GM18517 (cell line): ENCODE measurements around the gene SLC1A3.

Experiments used
- ATAC-seq: cut with Tn5 transposase; IDR thresholded peaks from one replicate; pipeline ENCODE4 v1.9.1; 2021; ENCODE audit warnings: mild to moderate bottlenecking, moderate library complexity; ENCODE audit not compliant: unreplicated experiment

The SLC1A3 gene

GRCh38 chr5:36683821-36684434, 77.5 kb downstream of the SLC1A3 start:
- ATAC-seq, result no peak

DNA sequence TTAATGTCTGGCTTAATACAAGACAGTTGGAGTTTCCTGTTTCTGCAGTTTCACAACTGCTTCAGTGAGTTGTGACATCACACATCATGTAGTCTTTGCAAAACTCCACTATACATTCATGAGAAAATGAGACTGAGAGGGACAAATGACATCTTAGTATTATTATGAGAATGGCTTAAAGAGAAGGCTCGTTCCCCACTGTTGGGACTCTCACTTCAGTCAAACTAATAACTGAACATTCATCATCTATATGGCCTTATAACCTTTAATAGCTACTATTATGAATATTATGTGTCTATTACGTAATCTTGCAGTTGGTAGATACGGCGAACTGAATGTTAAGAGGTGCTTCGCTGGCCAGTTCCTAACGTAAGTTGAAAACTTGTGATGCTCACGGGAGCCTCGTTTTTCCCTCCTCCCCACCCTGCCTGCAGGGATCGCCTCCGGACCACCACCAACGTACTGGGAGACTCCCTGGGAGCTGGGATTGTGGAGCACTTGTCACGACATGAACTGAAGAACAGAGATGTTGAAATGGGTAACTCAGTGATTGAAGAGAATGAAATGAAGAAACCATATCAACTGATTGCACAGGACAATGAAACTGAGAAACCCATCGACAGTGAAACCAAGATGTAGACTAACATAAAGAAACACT, 79.4 kb downstream of the SLC1A3 start:
- ATAC-seq, result peak; percentile 50

DNA sequence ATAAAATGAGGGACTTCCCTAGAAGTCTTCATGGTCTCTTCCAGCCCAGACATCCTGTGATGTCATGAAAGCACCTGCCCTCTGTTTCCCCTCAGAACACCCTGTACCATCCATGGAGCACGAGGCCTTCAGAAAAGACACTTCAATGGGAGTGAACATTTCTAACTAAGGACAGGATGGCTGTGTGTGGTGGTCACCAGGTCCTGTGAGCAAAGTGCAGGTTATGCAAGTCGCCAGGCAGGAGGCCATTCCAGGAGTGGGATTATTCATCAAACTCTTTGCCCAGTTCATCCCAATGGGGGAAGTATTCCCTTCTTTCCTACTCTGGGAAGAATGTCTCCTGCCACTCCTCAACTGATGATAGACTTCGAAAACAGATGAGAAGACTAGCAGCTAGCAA, 80.5 kb downstream of the SLC1A3 start:
- ATAC-seq, result no peak

- no peak for ATAC-seq
Measured at GRCh38 chr5:36688722-36689121, 82.3 kb downstream of the SLC1A3 start.

DNA sequence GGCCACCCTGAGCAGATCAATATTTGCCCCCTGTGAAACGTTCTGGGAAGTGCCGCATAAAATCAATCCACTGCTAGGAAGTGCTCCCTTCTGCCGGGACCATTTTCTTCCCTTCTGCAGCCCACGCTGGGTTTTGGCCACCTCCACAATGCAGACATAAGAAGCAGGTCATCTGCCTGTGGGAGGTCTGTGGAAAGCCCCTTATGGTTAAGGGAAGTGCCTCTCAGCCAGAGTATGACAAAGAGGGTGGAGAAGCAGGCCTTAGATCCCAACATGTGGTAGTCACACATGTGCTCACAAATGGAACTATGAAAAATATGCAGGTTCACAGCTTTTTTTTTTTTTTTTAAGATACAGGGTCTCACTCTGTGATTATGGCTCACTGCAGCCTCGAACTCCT, 82.8 kb downstream of the SLC1A3 start:
- no peak for ATAC-seq

DNA sequence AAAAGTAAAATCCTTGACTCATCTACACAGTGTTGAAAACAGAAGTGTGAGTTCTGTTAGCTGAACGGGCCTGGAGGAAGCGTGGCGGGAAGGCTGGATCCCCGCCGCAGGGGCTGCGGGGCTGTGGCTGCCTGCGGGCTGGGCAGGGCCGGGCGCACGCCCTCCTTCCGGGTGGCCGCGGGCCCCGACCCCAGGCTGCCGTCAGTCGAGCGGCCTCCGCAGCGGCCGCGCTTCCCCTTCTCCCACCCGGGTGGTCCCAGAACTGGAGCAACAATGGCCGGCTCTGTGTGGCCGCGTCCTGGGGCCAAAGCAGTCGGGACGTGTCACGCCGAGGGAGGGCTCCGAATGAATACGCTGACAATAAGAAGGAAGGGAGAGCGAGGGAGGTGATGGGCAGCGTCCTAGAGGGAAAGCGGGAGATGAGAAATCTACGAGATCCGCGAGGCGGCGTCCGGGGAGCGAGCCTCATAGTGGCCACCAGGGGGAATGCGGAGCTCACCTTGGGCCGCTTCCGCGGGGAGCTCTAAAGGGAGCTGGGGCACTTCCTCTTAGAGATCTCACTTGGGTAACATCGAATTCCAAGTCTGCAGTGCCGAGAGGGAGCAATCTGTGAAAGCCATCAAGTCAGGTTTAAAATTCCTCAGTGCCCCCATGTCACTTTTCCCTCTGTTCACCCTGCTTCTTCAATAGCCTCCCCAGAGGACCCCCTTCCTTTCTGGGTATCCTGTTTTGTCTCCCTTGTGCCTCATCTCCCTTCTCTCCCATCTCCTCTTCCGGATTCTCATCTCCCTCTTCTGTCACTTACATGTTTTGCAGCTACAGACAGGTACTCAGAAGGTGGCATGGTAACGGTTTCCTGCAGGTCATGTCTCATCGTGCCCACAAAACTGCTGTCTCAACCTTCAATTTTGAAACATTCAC, 83.9 kb downstream of the SLC1A3 start:
- peak; percentile 62 for ATAC-seq

- no peak for ATAC-seq
Measured at GRCh38 chr5:36691226-36691625, 84.8 kb downstream of the SLC1A3 start.

DNA sequence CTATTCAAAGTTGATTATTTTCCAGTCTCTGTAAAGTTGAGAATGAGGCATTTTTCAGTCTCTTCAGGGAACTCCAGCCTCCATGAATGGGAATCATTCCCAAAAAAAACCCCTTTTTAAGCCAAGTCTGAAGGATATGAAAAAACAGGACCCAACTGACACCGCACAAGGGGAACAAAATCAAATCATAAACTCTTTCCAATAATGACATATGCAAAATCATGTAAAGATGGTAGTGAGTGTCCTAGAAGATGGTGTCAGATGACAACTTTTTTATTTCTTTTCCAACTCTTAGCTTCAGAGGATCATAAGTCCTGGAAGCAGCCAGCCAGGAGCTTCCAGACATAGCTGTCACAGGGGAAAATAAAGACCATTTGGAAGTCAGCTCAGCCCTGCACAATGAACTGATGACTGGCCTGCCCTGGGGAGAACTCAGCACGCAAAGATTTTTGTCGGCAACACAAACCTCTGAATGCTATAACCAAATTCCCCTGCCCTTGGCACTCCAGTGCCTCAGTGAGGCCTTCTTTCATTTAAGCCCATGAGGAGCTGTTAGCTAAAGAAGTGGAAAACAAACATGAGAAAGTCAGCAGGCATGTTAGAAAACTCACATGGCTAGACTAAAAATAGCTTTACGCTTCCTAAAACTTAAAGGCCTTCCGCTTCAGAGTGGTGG, 85.4 kb downstream of the SLC1A3 start:
- no peak for ATAC-seq

GRCh38 chr5:36692791-36693763, 86.7 kb downstream of the SLC1A3 start:
- peak; percentile 69 for ATAC-seq

DNA sequence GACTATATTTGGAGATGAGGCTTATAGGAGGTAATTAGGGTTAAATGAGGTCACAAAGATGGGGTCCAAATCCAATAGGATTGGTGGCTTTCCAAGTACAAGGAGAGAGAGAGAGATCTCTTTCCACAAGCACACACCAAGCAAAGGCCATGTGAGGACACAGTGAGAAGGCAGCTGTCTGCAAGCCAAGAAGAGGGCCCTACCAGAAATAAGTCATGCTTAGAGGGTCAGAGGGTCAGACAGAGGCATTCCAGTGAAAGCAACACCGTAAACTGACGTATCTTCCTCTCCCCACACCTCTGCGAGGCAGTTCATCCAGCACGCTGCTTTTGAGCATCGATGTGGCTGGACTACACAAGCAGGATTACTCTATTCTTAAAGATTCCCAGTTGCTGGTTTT, 87.9 kb downstream of the SLC1A3 start:
- ATAC-seq, result no peak

GRCh38 chr5:36696059-36696673, 89.8 kb downstream of the SLC1A3 start:
- peak; percentile 52 for ATAC-seq

DNA sequence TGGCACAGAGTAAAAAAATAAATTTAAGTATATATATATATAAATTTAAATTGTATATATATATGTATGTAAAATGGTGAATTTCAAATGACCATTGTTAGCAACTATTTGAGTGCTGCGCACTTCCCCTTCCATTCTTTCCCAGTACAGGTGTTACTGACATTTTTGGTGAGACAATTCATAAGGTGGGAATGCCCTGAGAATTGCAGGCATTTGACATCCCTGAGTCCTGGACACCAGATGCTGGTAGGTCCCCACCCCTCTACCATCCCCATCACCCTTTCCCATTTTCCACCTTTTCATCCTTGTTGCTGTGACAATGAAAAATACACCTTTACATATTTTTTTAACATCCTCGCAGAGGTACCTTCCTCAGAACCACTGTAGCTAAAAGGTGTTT, 91.6 kb downstream of the SLC1A3 start:
- no peak for ATAC-seq

- ATAC-seq, result peak; percentile 97
Measured at GRCh38 chr5:36701085-36701698, 94.8 kb downstream of the SLC1A3 start.

DNA sequence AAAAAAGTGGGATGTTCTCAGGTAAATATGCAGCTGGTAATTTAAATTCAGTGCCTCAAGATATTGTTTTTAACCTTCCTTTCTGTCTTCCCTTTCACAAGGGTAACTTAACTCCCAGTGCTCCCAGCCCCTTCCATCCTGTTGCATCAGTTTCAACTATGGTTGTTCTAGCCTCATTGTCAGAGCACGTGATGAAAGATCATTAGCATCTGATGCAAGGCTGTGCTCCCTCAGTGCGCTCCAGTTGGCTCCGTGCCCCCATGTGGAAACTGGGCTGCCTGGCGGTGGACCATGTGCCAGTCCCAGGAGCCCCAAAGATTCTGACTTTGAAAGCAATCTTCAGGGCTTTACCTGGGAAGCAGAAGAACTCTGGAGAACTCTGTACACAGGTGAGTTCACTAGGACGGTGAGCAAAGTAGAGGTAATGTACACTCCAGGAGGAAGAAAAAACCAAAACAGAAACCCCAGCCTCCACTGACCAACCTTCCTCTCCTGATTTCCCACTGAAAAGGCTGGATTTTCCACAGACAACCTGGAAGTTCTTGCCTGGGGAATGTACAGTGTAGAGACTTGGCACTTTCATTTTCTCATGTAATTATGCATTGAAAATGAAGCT, 96.9 kb downstream of the SLC1A3 start:
- ATAC-seq, result no peak

GRCh38 chr5:36704131-36704530, 97.7 kb downstream of the SLC1A3 start:
- ATAC-seq, result no peak

GRCh38 chr5:36705055-36705454, 98.6 kb downstream of the SLC1A3 start:
- no peak for ATAC-seq

GRCh38 chr5:36706662-36707061, 100.3 kb downstream of the SLC1A3 start:
- no peak for ATAC-seq

DNA sequence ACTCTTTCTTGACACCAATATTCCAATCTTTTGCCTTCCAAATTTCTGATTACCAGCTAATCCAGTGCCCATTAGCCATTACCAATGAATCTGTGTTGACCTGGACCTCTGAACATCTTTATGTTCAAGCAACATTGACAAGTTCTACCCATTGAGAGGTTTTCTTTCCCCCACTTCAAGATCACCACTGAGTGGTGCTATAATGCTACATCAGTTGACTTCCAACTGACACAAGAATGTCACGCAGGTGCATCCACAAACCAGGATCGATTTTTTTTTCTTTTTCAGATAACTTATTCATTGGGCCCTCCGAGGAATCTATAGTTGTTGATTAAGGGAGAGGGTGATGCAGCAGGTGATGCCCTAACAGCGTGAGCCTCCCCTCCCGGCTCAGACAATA, 102.6 kb downstream of the SLC1A3 start:
- ATAC-seq, result no peak

DNA sequence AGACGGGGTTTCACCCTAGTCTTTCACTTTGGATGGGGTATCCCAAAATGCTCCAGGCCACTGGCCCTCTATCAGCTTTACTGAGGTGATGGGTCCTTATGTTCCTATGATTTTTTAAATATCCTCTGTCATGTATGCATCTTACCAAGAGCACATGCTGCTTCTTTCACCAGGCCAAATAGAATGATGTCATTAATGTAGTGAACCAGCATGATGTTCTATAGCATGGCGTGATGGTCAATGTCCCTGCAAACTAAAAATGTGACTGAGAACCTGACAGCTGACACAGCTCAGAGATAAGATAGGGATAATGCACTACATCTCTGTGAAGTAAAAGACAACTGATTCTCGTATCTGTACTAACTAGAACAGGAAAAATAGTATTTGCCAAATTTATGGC, 103.6 kb downstream of the SLC1A3 start:
- no peak for ATAC-seq
